Measurements from ENCODE around the gene BIRC7.

BIRC7 gene

GRCh38 chr20:63289311-63290135 lies 53.8 kb downstream of the BIRC7 start:
- Mint-ChIP-seq H3K27me3 (no peaks in the 10 kb centered on the region), H3K4me3 (no peak overlapping the region), H3K4me1 (no peaks in the 10 kb centered on the region), H3K27ac (no peak overlapping the region), H3K36me3 (ENCODE audit: low read depth) (no peaks in the 10 kb centered on the region), H3K9me3 (no peaks in the 10 kb centered on the region)
- ATAC-seq (no peak), DNase-seq (no peak)

Data from activated naive CD8-positive, alpha-beta T cell treated with anti-CD3 and anti-CD28 coated beads, Interleukin-2, amount 50 U/mL, for 24 hours (primary cell).